Measurements from ENCODE around the gene AQR.

- TF ChIP-seq CTCF (IDR thresholded peaks at IDR 0.05) = no peak
- no peak for TF ChIP-seq POLR2A (IDR thresholded peaks at IDR 0.05)
Measured at GRCh38 chr15:34883042-34883441, 86.5 kb downstream of the AQR start.

Data from esophagus squamous epithelium (tissue), 4 donors.